T-helper 17 cell (primary cell): ENCODE data around the gene BCKDK. TPM values are rescaled to one million over a fixed set of nuclear protein-coding genes. Genes with fewer than 3 reads are reported as not detected.

Experiments used
- ATAC-seq: fragments of 150-1000 bp; cut with Tn5 transposase; 2 replicates; pipeline ENCODE4 v1.10.0; 2021; ENCODE audit warnings: mild to moderate bottlenecking, moderate library complexity
- DNase-seq, 3 donors: peaks; one replicate each; pipeline versions ENCODE4 v3.0.0 to v3.0.0-alpha.2; 2020 to 2021
- H3K9me3 ChIP-seq: one replicate; pipeline ENCODE4 v1.7.0; 2013; ENCODE audit warnings: low read length, mild to moderate bottlenecking; ENCODE audit not compliant: control insufficient read depth, poor library complexity, severe bottlenecking
- H3K27ac Mint-ChIP-seq: one replicate; pipeline ENCODE4 v1.8.0; 2022; ENCODE audit warnings: mild to moderate bottlenecking, moderate library complexity, mixed read lengths
- H3K27me3 Mint-ChIP-seq: one replicate; pipeline ENCODE4 v1.8.0; 2022; ENCODE audit warnings: mixed read lengths
- H3K36me3 Mint-ChIP-seq: one replicate; pipeline ENCODE4 v1.8.0; 2022; ENCODE audit warnings: low read depth, mixed read lengths
- H3K4me1 Mint-ChIP-seq: one replicate; pipeline ENCODE4 v1.8.0; 2022; ENCODE audit warnings: mild to moderate bottlenecking, mixed read lengths
- H3K4me3 Mint-ChIP-seq: one replicate; pipeline ENCODE4 v1.8.0; 2022; ENCODE audit warnings: mild to moderate bottlenecking, moderate library complexity, mixed read lengths
- total RNA-seq, 4 donors: library from RNA in 2 of 4; stranded (reverse) in 2 of 4; gene quantifications; one replicate each; pipeline ENCODE4 v1.2.3 and lab custom pipeline; 2022 to 2026

Gene BCKDK
- total RNA-seq, 2 donors from 2014 or later, result 8.5 to 9.9 TPM

DNA sequence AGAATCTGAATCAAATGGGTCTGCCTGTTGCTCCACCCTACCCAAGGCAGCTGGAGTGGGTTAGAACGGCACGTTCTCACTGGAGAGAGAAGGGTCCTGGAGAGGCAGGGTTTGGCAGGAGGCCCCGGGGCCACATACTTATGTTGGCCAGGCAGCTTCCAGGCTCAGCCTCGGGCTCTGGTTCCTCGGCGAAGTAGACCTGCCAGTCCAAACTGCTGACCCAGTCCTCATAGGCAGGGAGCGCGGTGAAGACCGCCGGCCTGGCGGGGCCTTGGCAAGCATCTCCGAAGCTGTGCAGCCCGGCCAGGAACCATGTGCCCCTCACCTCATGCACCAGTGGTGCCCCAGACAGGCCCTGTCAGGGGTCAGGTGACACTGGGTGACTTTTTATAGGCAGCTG is 24.2 kb upstream of the BCKDK start:
- H3K9me3 ChIP-seq, result no peaks in the 10 kb centered on the region
- no peak for ATAC-seq
- no peak for DNase-seq
- H3K27ac Mint-ChIP-seq, result no peak overlapping the region
- no peaks in the 10 kb centered on the region for H3K27me3 Mint-ChIP-seq
- H3K36me3 Mint-ChIP-seq, result peaks cover 2% of the 10 kb centered on the region
- no peak overlapping the region for H3K4me3 Mint-ChIP-seq
- peaks cover 8% of the 10 kb centered on the region for H3K4me1 Mint-ChIP-seq

DNA sequence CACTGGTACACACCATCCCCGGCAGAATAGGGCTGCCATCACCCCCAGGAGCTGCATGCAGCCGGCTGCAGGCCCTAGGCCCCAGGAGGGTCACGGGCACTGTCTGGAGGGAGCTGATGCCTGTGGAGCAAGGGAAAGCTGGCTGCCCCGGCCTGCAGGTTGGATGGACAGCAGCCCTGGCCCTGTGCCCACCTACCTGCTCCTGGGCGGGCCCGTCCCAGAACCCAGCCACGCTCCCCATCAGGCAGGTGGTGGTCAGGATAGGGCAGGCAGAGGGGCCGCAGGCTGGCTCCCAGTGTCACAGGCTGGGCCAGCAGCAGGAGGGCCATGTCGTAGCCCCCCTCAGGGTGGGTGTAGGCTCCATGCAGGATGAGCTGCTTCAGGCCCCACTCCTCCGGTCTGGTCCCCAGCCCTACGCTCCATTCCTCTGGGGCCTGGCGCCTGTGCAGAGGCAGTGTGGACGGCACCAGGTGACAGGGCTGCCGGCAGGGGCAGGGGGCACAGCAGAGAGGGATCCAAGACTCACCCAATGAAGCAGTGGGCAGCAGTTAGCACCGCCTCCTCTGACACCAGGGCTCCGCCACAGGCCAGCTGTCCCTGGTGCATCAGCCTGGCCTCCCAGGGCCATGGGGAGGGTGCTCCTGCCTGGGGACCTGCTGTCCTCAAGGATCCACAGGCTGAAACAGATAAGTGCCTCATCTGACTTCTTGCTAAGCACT is 23.4 kb upstream of the BCKDK start:
- ATAC-seq, result no peak
- Mint-ChIP-seq H3K4me3 (no peak overlapping the region), H3K4me1 (peaks cover 8% of the 10 kb centered on the region), H3K36me3 (peaks cover 2% of the 10 kb centered on the region), H3K27ac (no peak overlapping the region), H3K27me3 (no peaks in the 10 kb centered on the region)
- H3K9me3 ChIP-seq, result no peaks in the 10 kb centered on the region
- DNase-seq, result no peak

DNA sequence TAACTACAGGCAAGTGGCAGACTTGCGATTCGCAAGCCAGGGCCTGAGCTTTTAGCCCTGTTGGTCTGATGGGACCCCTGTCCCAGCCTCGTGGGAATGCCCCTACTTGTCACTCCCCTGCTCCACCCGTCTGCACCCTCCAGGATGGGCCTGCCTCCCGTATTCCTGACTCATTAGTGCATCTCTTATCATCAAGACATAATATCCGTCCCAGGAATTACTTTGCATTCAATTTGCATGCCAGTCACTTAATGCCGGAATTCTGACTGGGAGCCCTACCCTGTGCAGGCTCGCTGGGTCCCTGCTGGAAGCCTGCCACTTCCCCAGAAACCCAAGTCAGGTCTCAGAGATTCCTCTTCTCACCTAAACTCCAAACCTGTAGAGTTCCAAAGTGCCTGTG is 22.8 kb upstream of the BCKDK start:
- peaks cover 2% of the 10 kb centered on the region for H3K36me3 Mint-ChIP-seq

DNA sequence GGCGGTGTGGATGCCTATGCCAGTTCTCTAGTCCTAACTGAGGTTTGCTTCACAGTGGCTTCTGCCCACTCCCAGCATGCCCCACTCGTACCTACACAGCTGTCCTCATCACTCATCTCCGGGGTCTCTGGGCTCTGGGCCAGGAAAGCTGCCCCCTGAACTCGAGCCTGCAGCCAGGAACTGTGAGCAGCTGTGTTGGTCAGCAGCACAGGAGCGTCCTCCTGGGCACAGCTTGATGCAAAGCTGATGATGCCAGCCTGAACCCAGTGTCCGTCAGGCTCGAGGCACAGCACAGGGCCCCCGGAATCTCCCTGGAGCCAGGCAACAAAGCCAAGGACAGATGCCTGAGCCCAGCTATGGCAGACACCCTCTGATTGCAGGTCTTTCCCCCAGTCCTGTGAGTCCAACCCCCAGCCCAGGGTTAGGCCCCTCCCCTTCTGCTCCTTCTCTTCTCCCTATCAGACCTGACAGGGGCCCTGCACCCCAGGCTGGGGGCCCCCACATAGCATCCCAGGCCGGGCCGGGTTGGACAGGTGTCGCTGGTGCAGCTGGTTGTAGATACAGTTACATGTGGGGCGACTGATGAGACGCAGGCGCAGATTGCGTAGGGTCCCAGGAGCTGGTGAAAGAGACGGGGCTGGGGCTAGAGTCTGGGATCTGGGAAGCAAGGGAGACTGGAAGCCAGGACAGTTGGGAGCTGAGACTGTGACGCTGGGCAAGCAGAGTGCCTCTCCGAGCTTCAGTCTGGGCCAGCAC is 22.1 kb upstream of the BCKDK start:
- Mint-ChIP-seq H3K36me3 (peaks cover 2% of the 10 kb centered on the region), H3K4me3 (no peak overlapping the region), H3K4me1 (peaks cover 8% of the 10 kb centered on the region), H3K27ac (no peak overlapping the region), H3K27me3 (no peaks in the 10 kb centered on the region)
- H3K9me3 ChIP-seq, result no peaks in the 10 kb centered on the region
- no peak for ATAC-seq
- no peak for DNase-seq

More for the DNA sequence above, 22.8 kb upstream of the BCKDK start:
- no peak overlapping the region for H3K4me3 Mint-ChIP-seq
- no peaks in the 10 kb centered on the region for H3K9me3 ChIP-seq
- H3K27me3 Mint-ChIP-seq, result no peaks in the 10 kb centered on the region
- DNase-seq (no peak), ATAC-seq (no peak)
- H3K4me1 Mint-ChIP-seq, result peaks cover 8% of the 10 kb centered on the region
- H3K27ac Mint-ChIP-seq, result no peak overlapping the region

DNA sequence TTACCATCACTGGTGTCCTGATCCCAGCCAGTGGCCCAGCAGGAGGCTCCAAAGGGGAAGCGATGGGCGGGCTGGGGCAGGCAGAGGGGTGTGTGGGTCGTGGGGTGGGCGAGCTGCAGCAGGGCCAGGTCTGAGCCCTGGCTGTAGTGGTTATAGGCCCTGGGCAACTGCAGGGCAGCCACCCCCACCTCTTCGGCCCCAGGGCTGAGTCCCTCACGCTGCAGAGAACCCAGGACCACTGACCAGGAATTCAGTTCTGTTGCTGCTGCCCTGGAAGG is 21.6 kb upstream of the BCKDK start:
- H3K9me3 ChIP-seq, result no peaks in the 10 kb centered on the region
- no peak for ATAC-seq
- no peak overlapping the region for H3K27ac Mint-ChIP-seq
- H3K4me3 Mint-ChIP-seq, result no peak overlapping the region
- DNase-seq, result no peak
- no peaks in the 10 kb centered on the region for H3K27me3 Mint-ChIP-seq
- H3K36me3 Mint-ChIP-seq, result peaks cover 2% of the 10 kb centered on the region
- peaks cover 8% of the 10 kb centered on the region for H3K4me1 Mint-ChIP-seq

DNA sequence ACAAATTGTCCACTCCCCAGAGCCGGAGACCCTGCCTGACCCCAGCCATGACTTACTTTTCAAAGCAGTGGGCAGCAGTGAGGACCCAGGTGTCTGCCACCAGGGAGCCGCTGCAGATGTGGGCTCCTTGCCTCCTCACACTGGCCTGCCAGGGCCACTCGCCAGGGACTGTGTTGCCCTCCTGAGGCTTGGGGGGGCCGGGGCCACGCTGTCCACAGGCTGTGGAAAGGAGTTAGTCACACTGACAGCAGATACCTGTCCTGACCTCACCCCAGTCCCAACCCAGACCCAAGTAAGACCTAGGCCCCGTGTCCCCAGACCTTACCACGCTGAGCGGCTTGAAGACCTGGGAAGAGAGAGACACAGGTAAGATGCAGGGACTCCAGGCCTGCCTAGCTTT is 20.7 kb upstream of the BCKDK start:
- H3K4me3 Mint-ChIP-seq, result no peak overlapping the region

DNA sequence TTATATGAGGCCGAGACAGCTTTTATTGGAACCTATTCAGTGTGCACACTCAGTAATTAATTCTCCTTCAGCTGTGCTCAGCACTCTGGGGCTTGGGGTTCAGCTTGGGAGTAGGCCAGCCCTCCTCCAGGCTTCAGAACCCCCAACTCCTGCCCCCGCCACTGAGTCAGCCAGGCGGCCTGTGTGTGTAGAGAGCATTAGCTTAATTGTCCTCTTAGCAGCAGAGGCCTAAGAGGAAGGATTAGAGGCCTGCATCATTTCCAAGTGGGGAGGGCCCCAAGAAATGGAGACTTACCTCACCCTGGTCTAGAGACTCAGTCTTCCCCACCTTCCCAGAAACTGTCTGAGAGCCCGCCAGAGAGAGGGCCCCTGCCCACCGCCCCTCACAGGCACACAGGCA is 20.2 kb upstream of the BCKDK start:
- no peak overlapping the region for H3K4me3 Mint-ChIP-seq
- H3K9me3 ChIP-seq, result no peaks in the 10 kb centered on the region
- DNase-seq (no peak), ATAC-seq (no peak)
- peaks cover 2% of the 10 kb centered on the region for H3K36me3 Mint-ChIP-seq
- no peaks in the 10 kb centered on the region for H3K27me3 Mint-ChIP-seq
- peaks cover 2% of the 10 kb centered on the region for H3K4me1 Mint-ChIP-seq
- H3K27ac Mint-ChIP-seq, result no peak overlapping the region

More for the DNA sequence above, 20.7 kb upstream of the BCKDK start:
- Mint-ChIP-seq H3K27ac (no peak overlapping the region), H3K27me3 (no peaks in the 10 kb centered on the region), H3K4me1 (peaks cover 3% of the 10 kb centered on the region), H3K36me3 (peaks cover 2% of the 10 kb centered on the region)
- DNase-seq, result no peak
- no peak for ATAC-seq
- H3K9me3 ChIP-seq, result no peaks in the 10 kb centered on the region

DNA sequence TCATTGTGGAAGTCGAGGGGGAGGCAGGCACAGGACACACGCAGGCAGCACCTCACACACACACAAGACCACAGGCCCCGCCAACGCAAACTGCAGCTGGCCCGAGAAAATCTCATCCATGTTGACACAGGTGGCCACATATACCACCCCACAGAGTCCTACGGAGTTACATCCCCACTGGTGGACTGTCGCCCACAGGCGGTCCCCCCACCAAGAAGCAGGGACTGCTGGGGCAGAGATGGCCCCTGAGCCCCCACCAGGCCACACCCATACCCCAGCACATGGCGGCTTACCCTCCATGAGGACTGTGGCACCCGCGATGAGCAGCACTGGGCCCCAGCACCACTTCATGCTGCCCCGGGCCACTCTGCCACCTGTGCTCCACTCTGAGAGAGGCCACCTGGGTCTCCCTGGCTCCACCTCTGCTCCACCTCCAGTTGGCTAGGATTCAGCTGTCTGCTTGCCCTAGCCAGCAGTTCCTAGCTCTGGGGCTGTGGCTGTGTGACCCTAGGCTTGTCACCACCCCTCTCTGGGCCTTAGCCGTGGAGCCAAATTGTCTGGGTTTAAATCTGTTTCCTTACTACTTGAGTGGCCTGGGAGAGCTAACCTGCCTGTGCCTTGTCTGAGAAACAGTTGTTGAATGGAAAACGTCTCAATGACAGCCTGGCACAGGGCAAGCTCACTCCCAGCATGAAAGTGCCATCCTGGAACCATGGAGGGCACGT is 19.6 kb upstream of the BCKDK start, which contains the start of gene PRSS53:
PRSS53 (minus strand) TSS at position 485 of the 725 bp plus-strand sequence; CDS start at position 351, 134 bp downstream.
- no peak within 1 kb of the TSS for H3K4me3 Mint-ChIP-seq
- peaks cover 3% of the 10 kb centered on the region for H3K4me1 Mint-ChIP-seq
- DNase-seq (no peak), ATAC-seq (no peak)
- H3K36me3 Mint-ChIP-seq, result peaks cover 2% of the 10 kb centered on the region
- H3K27ac Mint-ChIP-seq, result peak within 1 kb of the TSS; percentile 68
- no peaks in the 10 kb centered on the region for H3K9me3 ChIP-seq
- no peaks in the 10 kb centered on the region for H3K27me3 Mint-ChIP-seq

DNA sequence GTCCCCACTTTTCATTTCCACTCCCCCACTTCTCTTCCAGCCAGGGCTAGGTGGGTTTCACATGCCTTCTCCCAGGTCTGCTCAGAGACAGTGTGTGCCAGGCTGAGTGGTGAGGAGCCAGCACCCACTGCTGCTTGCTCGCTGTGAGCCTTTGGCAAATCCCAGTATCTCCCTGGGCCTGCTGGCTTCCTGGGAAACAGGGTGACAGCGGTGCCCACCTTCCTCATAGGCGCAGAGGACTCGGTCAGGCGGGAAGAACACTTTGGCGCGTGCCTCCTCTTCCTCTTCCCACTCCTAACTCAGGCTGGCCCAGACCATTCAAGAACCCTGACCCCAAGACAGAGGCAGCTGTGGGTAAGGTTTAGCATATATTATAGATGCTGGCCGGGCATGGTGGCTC is 19.0 kb upstream of the BCKDK start:
- H3K36me3 Mint-ChIP-seq, result peaks cover 2% of the 10 kb centered on the region
- H3K4me3 Mint-ChIP-seq, result no peak overlapping the region
- DNase-seq, result no peak
- peaks cover 8% of the 10 kb centered on the region for H3K4me1 Mint-ChIP-seq
- H3K27me3 Mint-ChIP-seq, result no peaks in the 10 kb centered on the region
- H3K27ac Mint-ChIP-seq, result peak overlapping the region; percentile 68
- no peaks in the 10 kb centered on the region for H3K9me3 ChIP-seq
- ATAC-seq, result no peak

DNA sequence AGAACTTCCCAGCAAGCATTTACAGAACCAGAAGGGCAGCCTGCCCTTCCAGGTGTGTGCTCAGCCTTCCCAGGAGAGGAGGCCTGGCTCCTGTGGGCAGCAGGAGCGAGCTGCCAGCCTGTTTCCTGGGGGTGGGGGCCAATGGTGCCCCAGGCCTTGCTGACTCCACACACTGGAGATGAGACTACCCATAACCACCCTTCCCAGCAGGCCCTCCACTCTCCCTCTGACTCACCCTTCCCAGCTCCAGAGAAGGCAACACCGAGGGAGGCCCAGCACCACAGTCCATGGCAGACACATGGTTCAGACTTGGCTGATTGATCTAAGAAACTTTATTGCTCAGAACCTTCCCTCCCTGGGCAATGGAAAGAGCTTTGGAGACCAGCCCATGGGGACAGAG is 17.6 kb upstream of the BCKDK start:
- Mint-ChIP-seq H3K27ac (no peak overlapping the region), H3K27me3 (no peaks in the 10 kb centered on the region), H3K36me3 (peaks cover 2% of the 10 kb centered on the region), H3K4me1 (peaks cover 14% of the 10 kb centered on the region), H3K4me3 (no peak overlapping the region)
- ATAC-seq (no peak), DNase-seq (no peak)
- no peaks in the 10 kb centered on the region for H3K9me3 ChIP-seq

DNA sequence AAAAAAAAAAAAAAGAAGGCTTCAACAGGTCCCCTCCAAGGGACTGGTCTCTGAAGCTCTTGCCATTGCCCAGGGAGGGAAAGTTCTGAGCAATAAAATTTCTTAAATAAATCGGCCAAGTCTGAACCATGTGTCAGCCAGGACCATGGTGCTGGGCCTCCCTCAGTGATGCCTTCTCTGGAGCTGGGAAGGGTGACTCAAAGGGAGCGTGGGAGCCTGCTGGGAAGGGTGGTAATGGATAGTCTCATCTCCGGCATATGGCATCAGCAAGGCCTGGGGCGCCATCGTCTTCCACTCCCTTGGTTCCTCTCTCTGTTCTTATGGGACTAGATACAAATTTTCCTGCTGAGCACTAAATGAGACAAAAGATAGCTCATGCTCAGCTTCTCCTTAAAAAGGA is 15.9 kb upstream of the BCKDK start:
- peak overlapping the region; percentile 95 for H3K4me3 Mint-ChIP-seq
- no peak overlapping the region for H3K27ac Mint-ChIP-seq
- H3K36me3 Mint-ChIP-seq, result no peaks in the 10 kb centered on the region
- H3K4me1 Mint-ChIP-seq, result peaks cover 21% of the 10 kb centered on the region
- no peak for DNase-seq
- H3K9me3 ChIP-seq, result no peaks in the 10 kb centered on the region
- no peaks in the 10 kb centered on the region for H3K27me3 Mint-ChIP-seq
- ATAC-seq, result no peak

DNA sequence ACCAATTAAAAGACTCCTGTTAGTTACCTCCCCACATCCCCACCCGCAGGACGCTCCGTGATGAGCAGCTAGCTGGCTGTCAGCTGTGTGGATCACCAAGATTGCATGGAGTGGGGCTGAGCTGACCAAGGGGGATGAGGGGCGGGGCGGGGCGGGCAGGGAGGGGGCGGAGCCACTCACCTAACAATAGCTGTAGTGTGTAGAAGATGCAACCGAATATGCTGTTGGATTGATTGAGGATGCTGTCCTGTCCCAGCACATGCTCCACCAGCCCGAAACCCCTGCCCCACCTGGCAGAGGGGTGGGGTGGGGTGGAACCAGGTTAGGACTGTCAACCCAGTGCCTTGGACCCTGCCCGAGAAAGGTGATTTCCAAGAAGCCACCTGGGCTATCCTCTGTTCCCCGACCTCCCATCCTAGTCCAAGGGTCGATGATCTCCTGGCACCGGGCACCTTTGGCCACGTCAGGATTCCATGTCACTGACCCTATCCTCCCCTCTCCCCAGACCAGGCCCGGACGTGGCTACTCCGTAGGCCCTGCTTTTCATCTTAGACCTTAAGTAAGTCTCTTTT is 15.0 kb upstream of the BCKDK start:
- H3K4me3 Mint-ChIP-seq, result peak overlapping the region; percentile 95
- H3K9me3 ChIP-seq, result no peaks in the 10 kb centered on the region
- H3K4me1 Mint-ChIP-seq, result peaks cover 21% of the 10 kb centered on the region
- no peak for DNase-seq
- no peaks in the 10 kb centered on the region for H3K36me3 Mint-ChIP-seq
- peak overlapping the region; percentile 98 for H3K27ac Mint-ChIP-seq
- no peak for ATAC-seq
- H3K27me3 Mint-ChIP-seq, result no peaks in the 10 kb centered on the region

DNA sequence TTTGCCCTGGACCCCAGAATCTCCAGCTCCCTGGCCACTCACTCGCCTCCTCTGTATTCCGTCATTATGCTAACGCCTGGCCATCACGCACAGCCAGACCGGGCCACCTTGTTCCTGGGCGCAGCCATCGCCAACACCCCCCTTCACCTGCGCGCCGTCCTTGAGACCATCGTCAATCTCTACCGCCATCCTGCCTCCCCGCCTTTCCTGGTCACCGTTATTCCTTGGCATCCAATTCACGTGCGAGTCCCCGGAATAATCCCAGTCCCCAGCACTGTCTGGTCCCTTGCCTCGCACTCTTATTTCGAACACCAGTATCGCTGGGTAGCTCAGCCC is 14.1 kb upstream of the BCKDK start:
- Mint-ChIP-seq H3K36me3 (no peaks in the 10 kb centered on the region), H3K4me3 (peak overlapping the region; percentile 95), H3K4me1 (peaks cover 21% of the 10 kb centered on the region), H3K27ac (peak overlapping the region; percentile 98), H3K27me3 (no peaks in the 10 kb centered on the region)
- ATAC-seq (no peak), DNase-seq (no peak)
- no peaks in the 10 kb centered on the region for H3K9me3 ChIP-seq
